Activated CD4-positive, alpha-beta memory T cell treated with anti-CD3 and anti-CD28 coated beads for 36 hours (primary cell): Measurements from ENCODE around the gene UBE2E1. TPM values are rescaled to one million over a fixed set of nuclear protein-coding genes. Genes with fewer than 3 reads are reported as not detected.
"Not testable (repeated sequence)": the region's sequence is repeated elsewhere in the genome, so short reads cannot be mapped to it uniquely, and the experiment has no call there.

Experiments used
- CTCF ChIA-PET: fragments of 350-600 bp; sonication (Branson Sonifier 250); formaldehyde crosslinking; loops from one replicate; lab custom pipeline; 2021; ENCODE audit warnings: antibody characterized with exemption, inconsistent platforms; lab: Charles Lee
- POLR2A ChIA-PET: fragments of 350-600 bp; sonication (Branson Sonifier 250); formaldehyde crosslinking; loops from one replicate; lab custom pipeline; 2021; ENCODE audit warnings: antibody characterized with exemption; lab: Charles Lee
- DNase-seq: peaks from one replicate; pipeline ENCODE4 v3.0.0-alpha.2; 2020
- H3K27ac Mint-ChIP-seq: one replicate; pipeline ENCODE4 v1.8.0; 2021; ENCODE audit warnings: mixed read lengths
- H3K27me3 Mint-ChIP-seq: one replicate; pipeline ENCODE4 v1.8.0; 2021; ENCODE audit warnings: mixed read lengths
- H3K36me3 Mint-ChIP-seq: one replicate; pipeline ENCODE4 v1.8.0; 2021; ENCODE audit warnings: mixed read lengths
- H3K4me1 Mint-ChIP-seq: one replicate; pipeline ENCODE4 v1.8.0; 2021; ENCODE audit warnings: low read depth, mixed read lengths
- H3K4me3 Mint-ChIP-seq: one replicate; pipeline ENCODE4 v1.8.0; 2021; ENCODE audit warnings: mild to moderate bottlenecking, mixed read lengths
- H3K9me3 Mint-ChIP-seq: one replicate; pipeline ENCODE4 v1.8.0; 2021; ENCODE audit warnings: mixed read lengths
- intact Hi-C: fragments of 100-400 bp; cut with micrococcal nuclease; formaldehyde crosslinking; loops from one replicate; pipeline ENCODE4 v1.15.1; 2023
- total RNA-seq, 2 experiments: library from RNA; stranded (reverse); gene quantifications; one replicate each; pipeline ENCODE4 v1.2.3, GENCODE V29; 2021

UBE2E1 gene
- total RNA-seq, 2 experiments from 2014 or later, result 82.8 to 84.8 TPM

GRCh38 chr3:23877329-23877980 lies 71.7 kb downstream of the UBE2E1 start:
- CTCF ChIA-PET, result no interaction called here
- DNase-seq, result no peak
- no peaks in the 10 kb centered on the region for H3K27me3 Mint-ChIP-seq
- POLR2A ChIA-PET, result no interaction called here
- peaks cover 6% of the 10 kb centered on the region for H3K36me3 Mint-ChIP-seq
- H3K27ac Mint-ChIP-seq, result no peak overlapping the region
- intact Hi-C loops, result no loop called here
- H3K4me1 Mint-ChIP-seq, result peaks cover 15% of the 10 kb centered on the region
- H3K9me3 Mint-ChIP-seq, result no peaks in the 10 kb centered on the region
- no peak overlapping the region for H3K4me3 Mint-ChIP-seq

GRCh38 chr3:23879485-23879884 lies 73.7 kb downstream of the UBE2E1 start:
- Mint-ChIP-seq H3K27ac (no peak overlapping the region), H3K36me3 (peaks cover 6% of the 10 kb centered on the region), H3K4me1 (peaks cover 12% of the 10 kb centered on the region), H3K9me3 (no peaks in the 10 kb centered on the region), H3K27me3 (no peaks in the 10 kb centered on the region), H3K4me3 (no peak overlapping the region)
- DNase-seq, result no peak
- intact Hi-C loops, result no loop called here
- ChIA-PET CTCF (interaction anchor here (0.6 to 1.8 kb wide), 2 partner anchors 9 to 53 kb away, joined by 3 to 6 read pairs; no protein-coding TSS in a partner anchor), POLR2A (no interaction called here)

GRCh38 chr3:23880703-23881339 lies 75.1 kb downstream of the UBE2E1 start:
- no peaks in the 10 kb centered on the region for H3K9me3 Mint-ChIP-seq
- CTCF ChIA-PET, result no interaction called here

GRCh38 chr3:23881993-23882392 lies 76.2 kb downstream of the UBE2E1 start:
- POLR2A ChIA-PET, result not testable (repeated sequence)

More at GRCh38 chr3:23880703-23881339, 75.1 kb downstream of the UBE2E1 start:
- Mint-ChIP-seq H3K27me3 (no peaks in the 10 kb centered on the region), H3K4me3 (no peak overlapping the region), H3K36me3 (peaks cover 6% of the 10 kb centered on the region), H3K4me1 (peaks cover 12% of the 10 kb centered on the region), H3K27ac (no peak overlapping the region)
- DNase-seq, result no peak
- intact Hi-C loops, result no loop called here
- POLR2A ChIA-PET, result no interaction called here

GRCh38 chr3:23882487-23882918 lies 76.7 kb downstream of the UBE2E1 start:
- peaks cover 10% of the 10 kb centered on the region for H3K4me1 Mint-ChIP-seq
- no peaks in the 10 kb centered on the region for H3K27me3 Mint-ChIP-seq
- H3K36me3 Mint-ChIP-seq, result peaks cover 6% of the 10 kb centered on the region
- no peaks in the 10 kb centered on the region for H3K9me3 Mint-ChIP-seq
- CTCF ChIA-PET, result no interaction called here
- no peak overlapping the region for H3K4me3 Mint-ChIP-seq
- intact Hi-C loops, result no loop called here
- H3K27ac Mint-ChIP-seq, result no peak overlapping the region
- POLR2A ChIA-PET, result no interaction called here
- DNase-seq, result no peak

More at GRCh38 chr3:23881993-23882392, 76.2 kb downstream of the UBE2E1 start:
- H3K36me3 Mint-ChIP-seq, DNase-seq, H3K27me3 Mint-ChIP-seq, H3K27ac Mint-ChIP-seq, H3K9me3 Mint-ChIP-seq, H3K4me3 Mint-ChIP-seq, intact Hi-C loops: not testable (repeated sequence)
- H3K4me1 Mint-ChIP-seq, result peaks cover 10% of the 10 kb centered on the region
- CTCF ChIA-PET, result interaction anchor here (0.6 kb wide), 1 partner anchor 278 kb away, joined by 3 read pairs; no protein-coding TSS in a partner anchor

- H3K4me1 Mint-ChIP-seq, result peaks cover 7% of the 10 kb centered on the region
- DNase-seq, result no peak
- H3K4me3 Mint-ChIP-seq, result no peak overlapping the region
- no peaks in the 10 kb centered on the region for H3K9me3 Mint-ChIP-seq
- no peaks in the 10 kb centered on the region for H3K27me3 Mint-ChIP-seq
- CTCF ChIA-PET, result no interaction called here
- intact Hi-C loops, result no loop called here
- POLR2A ChIA-PET, result no interaction called here
- H3K27ac Mint-ChIP-seq, result no peak overlapping the region
- H3K36me3 Mint-ChIP-seq, result peaks cover 6% of the 10 kb centered on the region
These were observed 78.7 kb downstream of the UBE2E1 start for GRCh38 chr3:23884481-23884880.

- Mint-ChIP-seq H3K27ac (no peak overlapping the region), H3K36me3 (peaks cover 9% of the 10 kb centered on the region), H3K27me3 (no peaks in the 10 kb centered on the region), H3K9me3 (no peaks in the 10 kb centered on the region), H3K4me1 (peaks cover 7% of the 10 kb centered on the region), H3K4me3 (no peak overlapping the region)
- no peak for DNase-seq
- CTCF ChIA-PET, result no interaction called here
- intact Hi-C loops, result loop anchor here (5.0 kb wide), 1 partner anchor 117 kb away; no protein-coding TSS in a partner anchor
- POLR2A ChIA-PET, result no interaction called here
These were observed 79.5 kb downstream of the UBE2E1 start for GRCh38 chr3:23885210-23885609.

- Mint-ChIP-seq H3K36me3 (peaks cover 8% of the 10 kb centered on the region), H3K27ac (no peak overlapping the region), H3K4me3 (no peak overlapping the region), H3K9me3 (no peaks in the 10 kb centered on the region), H3K4me1 (peaks cover 4% of the 10 kb centered on the region), H3K27me3 (no peaks in the 10 kb centered on the region)
- ChIA-PET CTCF (no interaction called here), POLR2A (no interaction called here)
- intact Hi-C loops, result loop anchor here (5.0 kb wide), 1 partner anchor 116 kb away; no protein-coding TSS in a partner anchor
- DNase-seq, result no peak
These were observed 80.6 kb downstream of the UBE2E1 start for GRCh38 chr3:23886311-23886710.

GRCh38 chr3:23888617-23889228 lies 83.0 kb downstream of the UBE2E1 start:
- DNase-seq, result no peak
- intact Hi-C loops, result loop anchor here (5.0 kb wide), 1 partner anchor 114 kb away; no protein-coding TSS in a partner anchor
- Mint-ChIP-seq H3K4me1 (no peaks in the 10 kb centered on the region), H3K36me3 (peaks cover 3% of the 10 kb centered on the region), H3K4me3 (no peak overlapping the region), H3K9me3 (no peaks in the 10 kb centered on the region), H3K27me3 (no peaks in the 10 kb centered on the region), H3K27ac (no peak overlapping the region)
- CTCF ChIA-PET, result interaction anchor here (0.5 to 1.7 kb wide), 27 partner anchors 9 to 350 kb away, joined by 3 to 9 read pairs (median 3); partner anchors contain the start of genes NKIRAS1 and RPL15
- POLR2A ChIA-PET, result interaction anchor here (1.2 kb wide), 1 partner anchor 28 kb away, joined by 3 read pairs; the partner anchor contains the start of genes NKIRAS1 and RPL15

- Mint-ChIP-seq H3K4me1 (no peaks in the 10 kb centered on the region), H3K4me3 (no peak overlapping the region), H3K27me3 (no peaks in the 10 kb centered on the region), H3K9me3 (no peaks in the 10 kb centered on the region), H3K36me3 (peaks cover 3% of the 10 kb centered on the region), H3K27ac (no peak overlapping the region)
- intact Hi-C loops, result loop anchor here (5.0 kb wide), 1 partner anchor 113 kb away; no protein-coding TSS in a partner anchor
- POLR2A ChIA-PET, result interaction anchor here (1.2 kb wide), 1 partner anchor 28 kb away, joined by 3 read pairs; the partner anchor contains the start of genes NKIRAS1 and RPL15
- DNase-seq, result no peak
- CTCF ChIA-PET, result interaction anchor here (0.9 to 1.7 kb wide), 11 partner anchors 8 to 348 kb away, joined by 3 to 8 read pairs (median 4); partner anchors contain the start of genes NKIRAS1 and RPL15
These were observed 83.6 kb downstream of the UBE2E1 start for GRCh38 chr3:23889386-23889785.

GRCh38 chr3:23889950-23890349 lies 84.2 kb downstream of the UBE2E1 start:
- intact Hi-C loops, result loop anchor here (5.0 kb wide), 1 partner anchor 112 kb away; no protein-coding TSS in a partner anchor
- peaks cover 3% of the 10 kb centered on the region for H3K36me3 Mint-ChIP-seq
- no peak for DNase-seq
- CTCF ChIA-PET, result interaction anchor here (0.8 to 1.7 kb wide), 4 partner anchors 29 to 110 kb away, joined by 3 read pairs; no protein-coding TSS in a partner anchor
- no peaks in the 10 kb centered on the region for H3K4me1 Mint-ChIP-seq
- H3K4me3 Mint-ChIP-seq, result no peak overlapping the region
- POLR2A ChIA-PET, result interaction anchor here (1.2 kb wide), 1 partner anchor 27 kb away, joined by 3 read pairs; the partner anchor contains the start of genes NKIRAS1 and RPL15
- H3K9me3 Mint-ChIP-seq, result no peaks in the 10 kb centered on the region
- H3K27ac Mint-ChIP-seq, result no peak overlapping the region
- no peaks in the 10 kb centered on the region for H3K27me3 Mint-ChIP-seq
